ENCODE data around the gene ADAM23.

DNA sequence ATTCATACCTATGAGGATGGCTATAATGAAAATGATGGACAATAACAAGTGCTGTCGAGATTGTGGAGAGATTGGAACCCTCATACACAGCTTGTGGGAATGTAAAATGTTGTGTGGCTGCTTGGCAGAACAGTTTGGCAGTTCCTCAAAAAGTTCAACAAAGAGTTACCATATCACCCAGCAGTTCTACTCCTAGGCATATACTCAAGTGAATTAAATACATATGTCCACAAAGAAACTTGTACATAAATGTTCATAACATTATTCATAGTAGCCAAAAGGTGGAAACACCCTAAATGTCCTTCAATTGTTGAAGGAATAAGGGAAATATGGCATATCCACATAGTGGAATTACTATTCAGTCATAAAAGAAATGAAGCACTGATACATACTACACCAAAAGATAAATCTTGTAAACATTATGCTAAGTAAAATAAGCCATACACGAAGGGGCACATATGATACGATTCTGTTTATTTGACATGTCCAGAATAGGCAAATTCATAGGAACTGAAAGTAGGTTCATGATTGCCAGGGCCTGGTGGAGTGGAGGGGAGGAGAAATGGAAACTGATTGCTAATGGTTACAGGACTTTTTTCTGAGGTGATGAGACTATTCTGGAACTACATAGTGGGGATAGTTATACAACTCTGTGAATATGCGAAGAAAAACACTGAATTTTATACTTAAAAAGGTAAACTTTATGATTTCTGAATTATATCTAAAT is 92.1 kb downstream of the ADAM23 start:
- TF ChIP-seq POLR2A (IDR thresholded peaks at IDR 0.05) = no peak
- TF ChIP-seq EP300 (IDR thresholded peaks at IDR 0.05) = no peak
- TF ChIP-seq CTCF (IDR thresholded peaks at IDR 0.05) = no peak
